GM12872 (cell line): ENCODE measurements around the gene SLC8A3.

Experiments used
- TF ChIP-seq, protein P1 (sequence below): IDR thresholded peaks from 3 replicates; pipeline ENCODE4 v1.5.1; 2011; ENCODE audit warnings: low read depth, mild to moderate bottlenecking, low read length, moderate library complexity; ENCODE audit not compliant: insufficient read depth

SLC8A3 gene

DNA sequence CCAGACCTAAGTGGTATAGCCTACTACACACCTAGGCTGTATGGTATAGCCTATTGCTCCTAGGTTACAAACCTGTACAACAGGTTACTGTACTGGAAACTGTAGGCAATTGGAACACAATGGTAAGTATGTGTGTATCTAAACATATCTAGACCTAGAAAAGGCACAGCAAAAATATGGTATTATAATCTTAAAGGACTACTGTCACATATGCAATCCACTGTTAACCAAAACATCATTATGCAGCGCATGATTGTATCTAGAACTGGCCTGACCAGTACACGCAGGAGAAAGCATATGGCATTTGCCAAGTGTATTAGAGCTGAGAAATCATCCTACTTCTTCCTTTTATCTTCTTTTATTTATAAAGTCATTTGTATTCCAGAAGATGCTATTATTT is 75.5 kb downstream of the SLC8A3 start:
- TF ChIP-seq, protein P1, sequence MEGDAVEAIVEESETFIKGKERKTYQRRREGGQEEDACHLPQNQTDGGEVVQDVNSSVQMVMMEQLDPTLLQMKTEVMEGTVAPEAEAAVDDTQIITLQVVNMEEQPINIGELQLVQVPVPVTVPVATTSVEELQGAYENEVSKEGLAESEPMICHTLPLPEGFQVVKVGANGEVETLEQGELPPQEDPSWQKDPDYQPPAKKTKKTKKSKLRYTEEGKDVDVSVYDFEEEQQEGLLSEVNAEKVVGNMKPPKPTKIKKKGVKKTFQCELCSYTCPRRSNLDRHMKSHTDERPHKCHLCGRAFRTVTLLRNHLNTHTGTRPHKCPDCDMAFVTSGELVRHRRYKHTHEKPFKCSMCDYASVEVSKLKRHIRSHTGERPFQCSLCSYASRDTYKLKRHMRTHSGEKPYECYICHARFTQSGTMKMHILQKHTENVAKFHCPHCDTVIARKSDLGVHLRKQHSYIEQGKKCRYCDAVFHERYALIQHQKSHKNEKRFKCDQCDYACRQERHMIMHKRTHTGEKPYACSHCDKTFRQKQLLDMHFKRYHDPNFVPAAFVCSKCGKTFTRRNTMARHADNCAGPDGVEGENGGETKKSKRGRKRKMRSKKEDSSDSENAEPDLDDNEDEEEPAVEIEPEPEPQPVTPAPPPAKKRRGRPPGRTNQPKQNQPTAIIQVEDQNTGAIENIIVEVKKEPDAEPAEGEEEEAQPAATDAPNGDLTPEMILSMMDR: no peak

- TF ChIP-seq, protein P1: no peak
Observed at GRCh38 chr14:70108419-70108818, 80.3 kb downstream of the SLC8A3 start.

GRCh38 chr14:70107309-70107708 is 81.4 kb downstream of the SLC8A3 start:
- TF ChIP-seq, protein P1: no peak

GRCh38 chr14:70100071-70100470 is 88.7 kb downstream of the SLC8A3 start:
- TF ChIP-seq, protein P1: no peak

DNA sequence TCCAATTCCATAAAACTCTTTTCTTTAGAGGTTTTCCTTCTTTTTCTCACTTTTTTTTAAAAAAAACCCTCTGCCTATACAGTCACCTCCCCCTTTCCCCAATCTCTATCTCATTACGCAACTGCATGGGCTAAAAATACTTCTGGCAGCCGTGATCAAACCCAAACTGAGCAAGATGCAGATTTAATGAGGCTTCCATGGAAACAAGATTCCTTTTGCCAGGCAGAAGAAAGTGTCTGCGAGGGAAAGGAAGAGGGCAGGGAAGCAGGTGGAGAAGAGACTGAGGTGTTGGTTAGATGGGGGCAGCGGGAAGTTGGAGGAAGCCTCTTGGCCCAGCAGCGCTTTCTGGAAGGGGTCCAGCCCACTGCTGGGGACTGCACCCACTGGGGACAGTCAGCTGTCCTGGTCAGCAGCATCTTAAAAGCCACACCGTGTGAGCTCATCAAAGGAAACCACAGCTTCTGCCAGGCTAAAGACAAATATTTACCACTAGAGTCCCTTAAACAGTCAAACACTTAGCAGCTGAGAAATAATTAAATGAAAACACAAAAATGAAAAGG is 90.4 kb downstream of the SLC8A3 start:
- TF ChIP-seq, protein P1: no peak

- TF ChIP-seq, protein P1: no peak
Observed at GRCh38 chr14:70097576-70098249, 91.0 kb downstream of the SLC8A3 start.

- TF ChIP-seq, protein P1: 0 out of 3 replicates have a peak, but pooled peaks have one; percentile 21
Observed at GRCh38 chr14:70096866-70097265, 91.9 kb downstream of the SLC8A3 start.
